H9 (cell line): ENCODE data around the gene TMEM145. TPM values are rescaled to one million over a fixed set of nuclear protein-coding genes. Genes with fewer than 3 reads are reported as not detected.

Experiments
- DNase-seq: peaks from one replicate; pipeline ENCODE4 v3.0.0-alpha.2; 2017
- H2AFZ ChIP-seq: one replicate; pipeline ENCODE4 v1.6.1; 2013; ENCODE audit warnings: mild to moderate bottlenecking, low read length, control low read depth, moderate library complexity
- H2AK5ac ChIP-seq: 2 replicates; pipeline ENCODE4 v1.6.1; 2013; ENCODE audit warnings: low read length, control low read depth, mixed read lengths; ENCODE audit not compliant: insufficient read length
- H2BK120ac ChIP-seq: one replicate; pipeline ENCODE4 v1.6.1; 2013; ENCODE audit warnings: low read depth, mild to moderate bottlenecking, low read length, control low read depth, inconsistent platforms; ENCODE audit not compliant: poor library complexity, severe bottlenecking
- H2BK12ac ChIP-seq: 2 replicates; pipeline ENCODE4 v1.6.1; 2013; ENCODE audit warnings: low read length, control low read depth, mixed read lengths, low read depth; ENCODE audit not compliant: insufficient read length
- H2BK15ac ChIP-seq: 2 replicates; pipeline ENCODE4 v1.6.1; 2013; ENCODE audit warnings: low read depth, low read length, control low read depth
- H2BK20ac ChIP-seq: one replicate; pipeline ENCODE4 v1.6.1; 2013; ENCODE audit warnings: low read depth, mild to moderate bottlenecking, low read length, control low read depth, inconsistent platforms; ENCODE audit not compliant: poor library complexity, severe bottlenecking
- H2BK5ac ChIP-seq: 2 replicates; pipeline ENCODE4 v1.6.1; 2013; ENCODE audit warnings: low read length, control low read depth, mixed read lengths; ENCODE audit not compliant: insufficient read length
- H3K14ac ChIP-seq: 2 replicates; pipeline ENCODE4 v1.6.1; 2013; ENCODE audit warnings: low read length, control low read depth; ENCODE audit not compliant: insufficient read depth
- H3K18ac ChIP-seq: 2 replicates; pipeline ENCODE4 v1.6.1; 2013; ENCODE audit warnings: low read depth, mild to moderate bottlenecking, mixed read lengths, low read length, control low read depth; ENCODE audit not compliant: insufficient read length
- H3K23ac ChIP-seq: 2 replicates; pipeline ENCODE4 v1.6.1; 2013; ENCODE audit warnings: low read length, control low read depth, mixed read lengths, low read depth; ENCODE audit not compliant: insufficient read length
- H3K23me2 ChIP-seq: 2 replicates; pipeline ENCODE4 v1.6.1; 2013; ENCODE audit warnings: low read depth, mild to moderate bottlenecking, mixed read lengths, low read length, control low read depth; ENCODE audit not compliant: insufficient read length, poor library complexity, severe bottlenecking
- H3K27ac ChIP-seq: 2 replicates; pipeline ENCODE4 v1.5.1; 2013; ENCODE audit warnings: low read length, control low read depth, mixed read lengths, low read depth; ENCODE audit not compliant: insufficient read length
- H3K27me3 ChIP-seq: 2 replicates; pipeline ENCODE4 v1.6.1; 2013; ENCODE audit warnings: low read length, control low read depth, inconsistent platforms; ENCODE audit not compliant: insufficient read depth
- H3K4ac ChIP-seq: 2 replicates; pipeline ENCODE4 v1.6.1; 2013; ENCODE audit warnings: low read depth, mild to moderate bottlenecking, control low read depth, inconsistent platforms, low read length, moderate library complexity
- H3K4me1 ChIP-seq: 2 replicates; pipeline ENCODE4 v1.6.1; 2013; ENCODE audit warnings: low read length, control low read depth, inconsistent platforms; ENCODE audit not compliant: insufficient read depth
- H3K4me2 ChIP-seq: 2 replicates; pipeline ENCODE4 v1.6.1; 2013; ENCODE audit warnings: low read length, control low read depth, mixed read lengths; ENCODE audit not compliant: insufficient read length, insufficient read depth
- H3K56ac ChIP-seq: 2 replicates; pipeline ENCODE4 v1.6.1; 2013; ENCODE audit warnings: low read depth, mild to moderate bottlenecking, mixed read lengths, low read length, control low read depth; ENCODE audit not compliant: insufficient read length
- H3K79me1 ChIP-seq: 2 replicates; pipeline ENCODE4 v1.6.1; 2013; ENCODE audit warnings: low read depth, mild to moderate bottlenecking, moderate library complexity, low read length, control low read depth, inconsistent platforms; ENCODE audit not compliant: insufficient read depth, poor library complexity, severe bottlenecking
- H3K79me2 ChIP-seq: 2 replicates; pipeline ENCODE4 v1.6.1; 2013; ENCODE audit warnings: low read length, control low read depth, inconsistent platforms; ENCODE audit not compliant: insufficient read depth
- H3K9ac ChIP-seq: 2 replicates; pipeline ENCODE4 v1.6.1; 2013; ENCODE audit warnings: low read length, control low read depth, mixed read lengths; ENCODE audit not compliant: insufficient read length; ENCODE audit errors: extremely low read depth
- H3K9me3 ChIP-seq: one replicate; pipeline ENCODE4 v1.6.1; 2013; ENCODE audit warnings: low read depth, low read length, inconsistent platforms; ENCODE audit not compliant: control insufficient read depth
- H3T11ph ChIP-seq: one replicate; pipeline ENCODE4 v1.6.1; 2013; ENCODE audit warnings: mild to moderate bottlenecking, low read length, control low read depth, inconsistent platforms
- H4K20me1 ChIP-seq: one replicate; pipeline ENCODE4 v1.6.1; 2013; ENCODE audit not compliant: control insufficient read depth, insufficient read length, insufficient read depth
- H4K5ac ChIP-seq: 2 replicates; pipeline ENCODE4 v1.6.1; 2013; ENCODE audit warnings: low read depth, mild to moderate bottlenecking, mixed read lengths, low read length, control low read depth; ENCODE audit not compliant: insufficient read length
- H4K8ac ChIP-seq: replicated peaks from 2 replicates; pipeline ENCODE4 v1.6.1; 2013; ENCODE audit warnings: low read length, control low read depth, mixed read lengths, low read depth; ENCODE audit not compliant: insufficient read length
- H4K91ac ChIP-seq: 2 replicates; pipeline ENCODE4 v1.6.1; 2013; ENCODE audit warnings: low read depth, mild to moderate bottlenecking, moderate library complexity, mixed read lengths, low read length, control low read depth; ENCODE audit not compliant: insufficient read length
- H3K27ac Mint-ChIP-seq, 3 experiments: 2 replicates in 2 of 3; 3 replicates in 1 of 3; pipeline ENCODE4 v1.8.0; 2020 to 2021; ENCODE audit warnings: mixed read lengths in 3 of 3, mild to moderate bottlenecking in 1 of 3, moderate library complexity in 1 of 3
- H3K27me3 Mint-ChIP-seq: 2 replicates; pipeline ENCODE4 v1.8.0; 2021; ENCODE audit warnings: low read depth, mild to moderate bottlenecking, moderate library complexity, mixed read lengths
- H3K36me3 Mint-ChIP-seq, 3 experiments: 2 replicates in 2 of 3; 3 replicates in 1 of 3; pipeline ENCODE4 v1.8.0; 2020 to 2021; ENCODE audit warnings: low read depth in 3 of 3, mixed read lengths in 3 of 3; ENCODE audit not compliant: insufficient read depth in 1 of 3
- H3K4me1 Mint-ChIP-seq, 2 experiments: 2 replicates each; pipeline ENCODE4 v1.8.0; 2020; ENCODE audit warnings: mixed read lengths in 2 of 2
- H3K4me3 Mint-ChIP-seq, 2 experiments: 2 replicates in 1 of 2; 3 replicates in 1 of 2; pipeline ENCODE4 v1.8.0; 2020 to 2021; ENCODE audit warnings: mild to moderate bottlenecking in 2 of 2, mixed read lengths in 2 of 2, moderate library complexity in 1 of 2
- H3K9me3 Mint-ChIP-seq, 2 experiments: 2 replicates in 1 of 2; 3 replicates in 1 of 2; pipeline ENCODE4 v1.8.0; 2020; ENCODE audit warnings: mild to moderate bottlenecking in 2 of 2, mixed read lengths in 2 of 2, moderate library complexity in 1 of 2
- CTCF ChIP-seq: fragments of 200-600 bp; sonication (generic); conservative IDR thresholded peaks from 3 replicates; pipeline ENCODE4 v1.8.0; 2021; ENCODE audit warnings: antibody characterized with exemption, mild to moderate bottlenecking
- WGBS: extraction: QIAGEN DNeasy Blood & Tissue Kit; methylation state at CpG from one replicate; pipeline ENCODE4 v1.1.7; 2013; ENCODE audit warnings: missing lambda C conversion rate, low lambda C conversion rate, mixed read lengths; ENCODE audit not compliant: insufficient read length; ENCODE audit errors: extremely low coverage; 5-methylcytosine and 5-hydroxymethylcytosine counted together
- total RNA-seq: library from RNA; stranded (reverse); gene quantifications from 2 replicates; pipeline ENCODE4 v1.2.1, GENCODE V29; 2021

The TMEM145 gene
- total RNA-seq, 1 experiment from 2014 or later, result 4.5 TPM

GRCh38 chr19:42312370-42312769 is 739 bp upstream of the TMEM145 start:
- H4K5ac ChIP-seq, result no peak overlapping the region
- Mint-ChIP-seq H3K36me3 (no peaks in the 10 kb centered on the region; a peak in 1 of 7 replicates), H3K4me1 (peaks cover 9 to 20% of the 10 kb centered on the region in 2 experiments), H3K9me3 (no peaks in the 10 kb centered on the region), H3K4me3 (peak overlapping the region; percentile 72 to 86), H3K27me3 (peaks cover 62% of the 10 kb centered on the region), H3K27ac (peak overlapping the region in 1 of 3 experiments; percentile 52; a peak in 1 of 7 replicates)
- H3K79me1 ChIP-seq, result no peaks in the 10 kb centered on the region
- H2BK15ac ChIP-seq, result no peak overlapping the region
- H3K23ac ChIP-seq, result no peak overlapping the region
- H3K4me2 ChIP-seq, result no peak overlapping the region
- peaks cover 3% of the 10 kb centered on the region; the same call in 1 of the 2 replicates for H3K27me3 ChIP-seq
- no peak overlapping the region for H3K14ac ChIP-seq
- no peak overlapping the region for H3K56ac ChIP-seq
- no peak overlapping the region for H3K27ac ChIP-seq
- H4K20me1 ChIP-seq, result no peaks in the 10 kb centered on the region
- WGBS, result no CpG with 5 or more reads among the region's 5 CpGs
- H3K9me3 ChIP-seq, result no peaks in the 10 kb centered on the region
- no peak overlapping the region for H2BK5ac ChIP-seq
- H4K8ac ChIP-seq, result no peak overlapping the region
- H3T11ph ChIP-seq, result no peak overlapping the region
- no peaks in the 10 kb centered on the region for H3K79me2 ChIP-seq
- H3K4ac ChIP-seq, result no peak overlapping the region
- TF ChIP-seq CTCF, result no peak
- no peak overlapping the region for H3K9ac ChIP-seq
- no peak overlapping the region for H2AFZ ChIP-seq
- DNase-seq, result no peak
- H2BK120ac ChIP-seq, result no peak overlapping the region
- no peaks in the 10 kb centered on the region for H3K4me1 ChIP-seq
- no peak overlapping the region for H2BK20ac ChIP-seq
- H2BK12ac ChIP-seq, result no peak overlapping the region
- H2AK5ac ChIP-seq, result no peak overlapping the region
- peaks cover 3% of the 10 kb centered on the region for H3K23me2 ChIP-seq
- H4K91ac ChIP-seq, result no peak overlapping the region
- H3K18ac ChIP-seq, result no peak overlapping the region
